GM23338 (cell line): ENCODE results near the gene POR.

Experiments
- CTCF ChIP-seq, 2 experiments: fragments of 200-600 bp in 1 of 2; sonication (generic) in 1 of 2; conservative IDR thresholded peaks; 2 replicates each; pipeline versions ENCODE4 v1.5.1 to v1.6.1; 2016 to 2017; ENCODE audit warnings: antibody characterized with exemption in 2 of 2, low read depth in 2 of 2, mild to moderate bottlenecking in 2 of 2, moderate library complexity in 1 of 2
- JUNB ChIP-seq: IDR thresholded peaks from one replicate; pipeline ENCODE4 v1.6.1; 2016; ENCODE audit warnings: antibody characterized with exemption; ENCODE audit not compliant: unreplicated experiment
- POLR2AphosphoS5 ChIP-seq: IDR thresholded peaks from 2 replicates; pipeline ENCODE4 v1.6.1; 2016; ENCODE audit warnings: antibody characterized with exemption, low read depth
- TF ChIP-seq, protein P1 (sequence below): IDR thresholded peaks from one replicate; pipeline ENCODE4 v1.6.1; 2018; ENCODE audit warnings: antibody characterized with exemption; ENCODE audit not compliant: unreplicated experiment

DNA sequence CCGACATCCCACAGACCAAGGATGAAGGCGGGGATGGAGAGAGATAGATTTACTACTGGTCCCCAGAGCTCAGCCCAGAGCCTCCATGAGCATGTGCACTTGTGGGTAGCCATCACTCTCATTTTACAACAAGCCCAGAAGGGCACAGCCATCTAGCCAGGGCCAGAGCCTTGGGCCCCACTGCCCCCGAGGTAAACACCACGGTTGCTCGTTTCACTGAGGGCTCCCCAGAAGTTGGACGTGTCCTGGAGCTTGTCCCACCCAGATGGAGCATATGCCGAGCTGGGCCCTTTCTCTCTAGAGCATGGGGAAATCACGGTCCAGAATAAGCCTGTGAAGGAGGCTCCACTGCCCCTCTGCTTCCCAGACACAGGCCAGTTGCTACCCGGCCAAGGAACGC lies 88.4 kb downstream of the POR start:
- TF ChIP-seq POLR2AphosphoS5 (no peak), CTCF (conservative IDR thresholded peaks at IDR 0.05; ENCODE audit: low read depth in 2 of 2) (no peak), JUNB (no peak)
- TF ChIP-seq, protein P1, sequence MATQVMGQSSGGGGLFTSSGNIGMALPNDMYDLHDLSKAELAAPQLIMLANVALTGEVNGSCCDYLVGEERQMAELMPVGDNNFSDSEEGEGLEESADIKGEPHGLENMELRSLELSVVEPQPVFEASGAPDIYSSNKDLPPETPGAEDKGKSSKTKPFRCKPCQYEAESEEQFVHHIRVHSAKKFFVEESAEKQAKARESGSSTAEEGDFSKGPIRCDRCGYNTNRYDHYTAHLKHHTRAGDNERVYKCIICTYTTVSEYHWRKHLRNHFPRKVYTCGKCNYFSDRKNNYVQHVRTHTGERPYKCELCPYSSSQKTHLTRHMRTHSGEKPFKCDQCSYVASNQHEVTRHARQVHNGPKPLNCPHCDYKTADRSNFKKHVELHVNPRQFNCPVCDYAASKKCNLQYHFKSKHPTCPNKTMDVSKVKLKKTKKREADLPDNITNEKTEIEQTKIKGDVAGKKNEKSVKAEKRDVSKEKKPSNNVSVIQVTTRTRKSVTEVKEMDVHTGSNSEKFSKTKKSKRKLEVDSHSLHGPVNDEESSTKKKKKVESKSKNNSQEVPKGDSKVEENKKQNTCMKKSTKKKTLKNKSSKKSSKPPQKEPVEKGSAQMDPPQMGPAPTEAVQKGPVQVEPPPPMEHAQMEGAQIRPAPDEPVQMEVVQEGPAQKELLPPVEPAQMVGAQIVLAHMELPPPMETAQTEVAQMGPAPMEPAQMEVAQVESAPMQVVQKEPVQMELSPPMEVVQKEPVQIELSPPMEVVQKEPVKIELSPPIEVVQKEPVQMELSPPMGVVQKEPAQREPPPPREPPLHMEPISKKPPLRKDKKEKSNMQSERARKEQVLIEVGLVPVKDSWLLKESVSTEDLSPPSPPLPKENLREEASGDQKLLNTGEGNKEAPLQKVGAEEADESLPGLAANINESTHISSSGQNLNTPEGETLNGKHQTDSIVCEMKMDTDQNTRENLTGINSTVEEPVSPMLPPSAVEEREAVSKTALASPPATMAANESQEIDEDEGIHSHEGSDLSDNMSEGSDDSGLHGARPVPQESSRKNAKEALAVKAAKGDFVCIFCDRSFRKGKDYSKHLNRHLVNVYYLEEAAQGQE = no peak
